WTC11 (cell line): ENCODE data around the gene GNGT2. TPM values are rescaled to one million over a fixed set of nuclear protein-coding genes. Genes with fewer than 3 reads are reported as not detected.

Experiments
- ATAC-seq: fragments of 200-7000 bp; cut with Tn5 transposase; 2 replicates; pipeline ENCODE4 v1.10.0; 2021; ENCODE audit warnings: mild to moderate bottlenecking, moderate library complexity
- CTCF ChIA-PET: fragments of 300-600 bp; sonication (Branson Sonifier 250); formaldehyde crosslinking; loops from one replicate; lab custom pipeline; 2021; ENCODE audit warnings: antibody characterized with exemption; lab: Charles Lee
- POLR2A ChIA-PET: fragments of 350-600 bp; sonication (Branson Sonifier 250); formaldehyde crosslinking; loops from one replicate; lab custom pipeline; 2021; ENCODE audit warnings: antibody characterized with exemption; lab: Charles Lee
- DNase-seq: peaks from one replicate; pipeline ENCODE4 v3.0.0; 2021; ENCODE audit warnings: low spot score
- H3K27ac Mint-ChIP-seq: 2 replicates; pipeline ENCODE4 v1.8.0; 2021; ENCODE audit warnings: mixed read lengths
- H3K27me3 Mint-ChIP-seq: 2 replicates; pipeline ENCODE4 v1.8.0; 2021; ENCODE audit warnings: low read depth, mild to moderate bottlenecking, moderate library complexity, mixed read lengths
- H3K36me3 Mint-ChIP-seq: 2 replicates; pipeline ENCODE4 v1.8.0; 2021; ENCODE audit warnings: mixed read lengths
- H3K4me1 Mint-ChIP-seq: 2 replicates; pipeline ENCODE4 v1.8.0; 2022; ENCODE audit warnings: mixed read lengths
- H3K4me3 Mint-ChIP-seq: 2 replicates; pipeline ENCODE4 v1.8.0; 2021; ENCODE audit warnings: mild to moderate bottlenecking, moderate library complexity, mixed read lengths
- H3K9me3 Mint-ChIP-seq: 2 replicates; pipeline ENCODE4 v1.8.0; 2021; ENCODE audit warnings: mixed read lengths
- CBFB ChIP-seq: sonication (generic); formaldehyde crosslinking; IDR thresholded peaks from 2 replicates; pipeline ENCODE4 v1.8.1; 2022; ENCODE audit warnings: mild to moderate bottlenecking, low read depth, missing genetic modification reagents
- EMX1 ChIP-seq: fragments of 250-450 bp; sonication (Bioruptor Pico); IDR thresholded peaks from 2 replicates; pipeline ENCODE4 v1.8.0; 2021; ENCODE audit warnings: mild to moderate bottlenecking
- ESRRA ChIP-seq: sonication (generic); formaldehyde crosslinking; IDR thresholded peaks from 2 replicates; pipeline ENCODE4 v1.8.1; 2022; ENCODE audit warnings: mild to moderate bottlenecking, missing genetic modification reagents, borderline replicate concordance
- GABPB1 ChIP-seq: sonication (generic); formaldehyde crosslinking; IDR thresholded peaks from 2 replicates; pipeline ENCODE4 v1.8.1; 2023; ENCODE audit warnings: mild to moderate bottlenecking, missing genetic modification reagents
- JAZF1 ChIP-seq: fragments of 250-450 bp; sonication (Bioruptor Pico); IDR thresholded peaks from 2 replicates; pipeline ENCODE4 v1.9.0; 2021; ENCODE audit warnings: moderate library complexity, mild to moderate bottlenecking, inconsistent platforms
- JUN ChIP-seq: sonication (generic); formaldehyde crosslinking; IDR thresholded peaks from 2 replicates; pipeline ENCODE4 v1.8.0; 2023; ENCODE audit warnings: mild to moderate bottlenecking, missing genetic modification reagents
- KAT7 ChIP-seq: sonication (generic); formaldehyde crosslinking; IDR thresholded peaks from 2 replicates; pipeline ENCODE4 v1.8.1; 2023; ENCODE audit warnings: missing genetic modification reagents, mild to moderate bottlenecking, borderline replicate concordance
- MYBL2 ChIP-seq: sonication (generic); formaldehyde crosslinking; IDR thresholded peaks from 2 replicates; pipeline ENCODE4 v1.8.1; 2023; ENCODE audit warnings: mild to moderate bottlenecking, moderate library complexity, missing genetic modification reagents
- NFYB ChIP-seq: sonication (generic); formaldehyde crosslinking; conservative IDR thresholded peaks from 2 replicates; pipeline ENCODE4 v1.8.0; 2022; ENCODE audit warnings: low read depth, missing genetic modification reagents
- PRRX2 ChIP-seq: fragments of 250-450 bp; sonication (Bioruptor Pico); IDR thresholded peaks from 2 replicates; pipeline ENCODE4 v1.8.0; 2021; ENCODE audit warnings: mild to moderate bottlenecking
- SMAD4 ChIP-seq: sonication (generic); formaldehyde crosslinking; IDR thresholded peaks from 2 replicates; pipeline ENCODE4 v1.8.0; 2022; ENCODE audit warnings: mild to moderate bottlenecking, missing genetic modification reagents
- SOX15 ChIP-seq: fragments of 250-450 bp; sonication (Bioruptor Pico); IDR thresholded peaks from 2 replicates; pipeline ENCODE4 v1.9.0; 2021; ENCODE audit warnings: mild to moderate bottlenecking
- TCF7 ChIP-seq: sonication (generic); formaldehyde crosslinking; IDR thresholded peaks from 2 replicates; pipeline ENCODE4 v1.8.0; 2022; ENCODE audit warnings: mild to moderate bottlenecking, low read depth, missing genetic modification reagents, moderate library complexity
- ZNF138 ChIP-seq: sonication (generic); formaldehyde crosslinking; conservative IDR thresholded peaks from 2 replicates; pipeline ENCODE4 v1.8.1; 2022; ENCODE audit warnings: mild to moderate bottlenecking, moderate library complexity, missing genetic modification reagents
- ZNF317 ChIP-seq: sonication (generic); formaldehyde crosslinking; IDR thresholded peaks from 2 replicates; pipeline ENCODE4 v1.8.1; 2023; ENCODE audit warnings: low read depth, mild to moderate bottlenecking, moderate library complexity, missing genetic modification reagents, borderline replicate concordance
- ZNF416 ChIP-seq: fragments of 250-450 bp; sonication (Bioruptor Pico); IDR thresholded peaks from 2 replicates; pipeline ENCODE4 v1.9.0; 2021; ENCODE audit warnings: mild to moderate bottlenecking, inconsistent platforms
- total RNA-seq: library from RNA; stranded (reverse); gene quantifications from 3 replicates; pipeline ENCODE4 v1.2.3, GENCODE V29; 2021
- TF ChIP-seq, protein P1 (sequence below): fragments of 250-450 bp; sonication (Bioruptor Pico); conservative IDR thresholded peaks from 2 replicates; pipeline ENCODE4 v1.9.0; 2021; ENCODE audit warnings: mild to moderate bottlenecking
- TF ChIP-seq, protein P2 (sequence below): fragments of 250-450 bp; sonication (Bioruptor Pico); IDR thresholded peaks from 2 replicates; pipeline ENCODE4 v2.1.2; 2022; ENCODE audit warnings: mild to moderate bottlenecking, moderate library complexity
- TF ChIP-seq, protein P3 (sequence below): sonication (generic); formaldehyde crosslinking; IDR thresholded peaks from 2 replicates; pipeline ENCODE4 v1.8.0; 2022; ENCODE audit warnings: mild to moderate bottlenecking, missing genetic modification reagents
- TF ChIP-seq, protein P4 (sequence below): sonication (generic); formaldehyde crosslinking; IDR thresholded peaks from 2 replicates; pipeline ENCODE4 v1.8.0; 2022; ENCODE audit warnings: mild to moderate bottlenecking, missing genetic modification reagents
- TF ChIP-seq, protein P5 (sequence below): sonication (generic); formaldehyde crosslinking; IDR thresholded peaks from 2 replicates; pipeline ENCODE4 v1.8.1; 2023; ENCODE audit warnings: mild to moderate bottlenecking, missing genetic modification reagents
- TF ChIP-seq, protein P6 (sequence below): sonication (generic); formaldehyde crosslinking; IDR thresholded peaks from 2 replicates; pipeline ENCODE4 v1.8.0; 2022; ENCODE audit warnings: mild to moderate bottlenecking, missing genetic modification reagents
- TF ChIP-seq, protein P7 (sequence below): sonication (generic); formaldehyde crosslinking; IDR thresholded peaks from 2 replicates; pipeline ENCODE4 v1.8.0; 2023; ENCODE audit warnings: mild to moderate bottlenecking, missing genetic modification reagents
- TF ChIP-seq, protein P8 (sequence below): sonication (generic); formaldehyde crosslinking; IDR thresholded peaks from 2 replicates; pipeline ENCODE4 v1.8.1; 2022; ENCODE audit warnings: mild to moderate bottlenecking, moderate library complexity, missing genetic modification reagents

Gene GNGT2
- total RNA-seq, 1 experiment from 2014 or later, result 0.70 TPM

DNA sequence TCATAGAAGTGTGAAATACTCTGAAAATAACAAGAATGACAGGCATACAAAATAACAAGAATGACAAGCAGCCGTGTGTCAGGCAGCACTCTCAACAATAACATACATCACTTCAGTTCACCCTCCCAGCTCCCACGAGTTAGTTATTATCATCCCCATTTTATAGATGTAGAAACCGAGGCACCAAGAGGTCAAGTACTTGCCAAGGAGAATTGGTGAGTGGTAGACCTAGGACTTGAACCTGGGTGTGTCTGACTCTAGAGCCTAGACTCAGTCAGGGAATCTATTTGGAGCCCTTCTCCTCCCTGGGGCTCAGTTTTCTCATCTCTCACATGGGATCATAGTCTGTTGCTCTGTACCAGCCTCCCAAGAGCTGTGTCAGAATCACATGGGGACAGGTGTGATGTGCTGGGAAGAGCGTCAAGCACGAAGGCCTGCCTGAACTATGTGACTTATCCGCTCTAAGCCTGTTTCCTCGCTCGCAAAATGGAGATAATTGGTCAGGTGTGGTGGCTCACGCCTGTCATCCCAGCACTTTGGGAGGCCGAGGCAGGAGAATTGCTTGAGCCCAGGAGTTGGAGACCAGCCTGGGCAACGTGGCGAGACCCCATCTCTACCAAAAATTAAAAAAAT is 39.6 kb upstream of the GNGT2 start:
- no peak overlapping the region for H3K4me3 Mint-ChIP-seq
- ATAC-seq (no peak), DNase-seq (no peak)
- no peaks in the 10 kb centered on the region for H3K36me3 Mint-ChIP-seq
- ChIA-PET CTCF (interaction anchor here (0.8 to 2.5 kb wide), 4 partner anchors 18 to 121 kb away, joined by 3 to 7 read pairs (median 4); no protein-coding TSS in a partner anchor), POLR2A (no interaction called here)
- H3K27me3 Mint-ChIP-seq, result no peaks in the 10 kb centered on the region
- TF ChIP-seq JUN (CRISPR knock-in tag), result no peak
- TF ChIP-seq, protein P1, sequence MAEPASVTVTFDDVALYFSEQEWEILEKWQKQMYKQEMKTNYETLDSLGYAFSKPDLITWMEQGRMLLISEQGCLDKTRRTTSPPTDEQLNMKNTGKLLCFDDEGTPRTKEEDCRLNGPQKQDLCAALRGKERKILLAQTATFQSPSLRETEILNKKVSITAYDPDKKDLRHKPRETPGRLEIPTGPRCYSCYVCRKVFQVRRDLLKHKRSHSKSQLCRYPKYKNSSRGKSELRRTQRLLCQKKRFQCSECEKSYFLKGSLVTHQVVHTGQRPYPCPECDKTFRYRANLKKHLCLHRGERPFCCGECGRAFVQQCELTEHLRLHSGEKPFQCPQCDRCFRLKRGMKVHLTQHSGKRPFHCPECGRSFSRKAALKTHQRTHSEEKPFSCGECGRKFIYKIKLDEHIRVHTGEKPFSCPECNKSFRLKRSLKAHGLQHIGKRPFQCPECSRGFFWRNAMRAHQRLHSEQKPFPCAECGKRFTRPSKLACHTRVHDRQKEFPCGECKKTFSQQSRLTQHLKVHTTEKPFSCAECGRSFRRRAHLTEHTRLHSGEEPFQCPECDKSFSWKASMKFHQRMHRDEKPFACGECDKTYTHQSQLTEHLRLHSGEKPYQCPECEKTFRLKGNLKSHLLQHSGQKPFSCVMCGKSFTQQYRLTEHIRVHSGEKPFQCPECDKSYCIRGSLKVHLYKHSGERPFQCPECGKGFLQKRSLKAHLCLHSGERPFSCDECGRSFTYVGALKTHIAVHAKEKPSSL, result no peak
- TF ChIP-seq ESRRA, result no peak
- TF ChIP-seq, protein P2, sequence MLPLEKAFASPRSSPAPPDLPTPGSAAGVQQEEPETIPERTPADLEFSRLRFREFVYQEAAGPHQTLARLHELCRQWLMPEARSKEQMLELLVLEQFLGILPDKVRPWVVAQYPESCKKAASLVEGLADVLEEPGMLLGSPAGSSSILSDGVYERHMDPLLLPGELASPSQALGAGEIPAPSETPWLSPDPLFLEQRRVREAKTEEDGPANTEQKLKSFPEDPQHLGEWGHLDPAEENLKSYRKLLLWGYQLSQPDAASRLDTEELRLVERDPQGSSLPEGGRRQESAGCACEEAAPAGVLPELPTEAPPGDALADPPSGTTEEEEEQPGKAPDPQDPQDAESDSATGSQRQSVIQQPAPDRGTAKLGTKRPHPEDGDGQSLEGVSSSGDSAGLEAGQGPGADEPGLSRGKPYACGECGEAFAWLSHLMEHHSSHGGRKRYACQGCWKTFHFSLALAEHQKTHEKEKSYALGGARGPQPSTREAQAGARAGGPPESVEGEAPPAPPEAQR (CRISPR knock-in tag), result no peak
- no peak for TF ChIP-seq ZNF138
- TF ChIP-seq, protein P3, sequence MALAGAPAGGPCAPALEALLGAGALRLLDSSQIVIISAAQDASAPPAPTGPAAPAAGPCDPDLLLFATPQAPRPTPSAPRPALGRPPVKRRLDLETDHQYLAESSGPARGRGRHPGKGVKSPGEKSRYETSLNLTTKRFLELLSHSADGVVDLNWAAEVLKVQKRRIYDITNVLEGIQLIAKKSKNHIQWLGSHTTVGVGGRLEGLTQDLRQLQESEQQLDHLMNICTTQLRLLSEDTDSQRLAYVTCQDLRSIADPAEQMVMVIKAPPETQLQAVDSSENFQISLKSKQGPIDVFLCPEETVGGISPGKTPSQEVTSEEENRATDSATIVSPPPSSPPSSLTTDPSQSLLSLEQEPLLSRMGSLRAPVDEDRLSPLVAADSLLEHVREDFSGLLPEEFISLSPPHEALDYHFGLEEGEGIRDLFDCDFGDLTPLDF (CRISPR knock-in tag), result no peak
- no peak for TF ChIP-seq JAZF1
- TF ChIP-seq ZNF416, result no peak
- no peak for TF ChIP-seq PRRX2 (CRISPR knock-in tag)
- no peak for TF ChIP-seq MYBL2 (CRISPR knock-in tag)
- no peak for TF ChIP-seq SMAD4
- TF ChIP-seq EMX1, result no peak
- TF ChIP-seq, protein P4, sequence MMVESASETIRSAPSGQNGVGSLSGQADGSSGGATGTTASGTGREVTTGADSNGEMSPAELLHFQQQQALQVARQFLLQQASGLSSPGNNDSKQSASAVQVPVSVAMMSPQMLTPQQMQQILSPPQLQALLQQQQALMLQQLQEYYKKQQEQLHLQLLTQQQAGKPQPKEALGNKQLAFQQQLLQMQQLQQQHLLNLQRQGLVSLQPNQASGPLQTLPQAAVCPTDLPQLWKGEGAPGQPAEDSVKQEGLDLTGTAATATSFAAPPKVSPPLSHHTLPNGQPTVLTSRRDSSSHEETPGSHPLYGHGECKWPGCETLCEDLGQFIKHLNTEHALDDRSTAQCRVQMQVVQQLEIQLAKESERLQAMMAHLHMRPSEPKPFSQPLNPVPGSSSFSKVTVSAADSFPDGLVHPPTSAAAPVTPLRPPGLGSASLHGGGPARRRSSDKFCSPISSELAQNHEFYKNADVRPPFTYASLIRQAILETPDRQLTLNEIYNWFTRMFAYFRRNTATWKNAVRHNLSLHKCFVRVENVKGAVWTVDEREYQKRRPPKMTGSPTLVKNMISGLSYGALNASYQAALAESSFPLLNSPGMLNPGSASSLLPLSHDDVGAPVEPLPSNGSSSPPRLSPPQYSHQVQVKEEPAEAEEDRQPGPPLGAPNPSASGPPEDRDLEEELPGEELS (CRISPR knock-in tag), result no peak
- TF ChIP-seq, protein P5, sequence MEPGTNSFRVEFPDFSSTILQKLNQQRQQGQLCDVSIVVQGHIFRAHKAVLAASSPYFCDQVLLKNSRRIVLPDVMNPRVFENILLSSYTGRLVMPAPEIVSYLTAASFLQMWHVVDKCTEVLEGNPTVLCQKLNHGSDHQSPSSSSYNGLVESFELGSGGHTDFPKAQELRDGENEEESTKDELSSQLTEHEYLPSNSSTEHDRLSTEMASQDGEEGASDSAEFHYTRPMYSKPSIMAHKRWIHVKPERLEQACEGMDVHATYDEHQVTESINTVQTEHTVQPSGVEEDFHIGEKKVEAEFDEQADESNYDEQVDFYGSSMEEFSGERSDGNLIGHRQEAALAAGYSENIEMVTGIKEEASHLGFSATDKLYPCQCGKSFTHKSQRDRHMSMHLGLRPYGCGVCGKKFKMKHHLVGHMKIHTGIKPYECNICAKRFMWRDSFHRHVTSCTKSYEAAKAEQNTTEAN (CRISPR knock-in tag), result no peak
- TF ChIP-seq ZNF317 (CRISPR knock-in tag), result no peak
- TF ChIP-seq, protein P6, sequence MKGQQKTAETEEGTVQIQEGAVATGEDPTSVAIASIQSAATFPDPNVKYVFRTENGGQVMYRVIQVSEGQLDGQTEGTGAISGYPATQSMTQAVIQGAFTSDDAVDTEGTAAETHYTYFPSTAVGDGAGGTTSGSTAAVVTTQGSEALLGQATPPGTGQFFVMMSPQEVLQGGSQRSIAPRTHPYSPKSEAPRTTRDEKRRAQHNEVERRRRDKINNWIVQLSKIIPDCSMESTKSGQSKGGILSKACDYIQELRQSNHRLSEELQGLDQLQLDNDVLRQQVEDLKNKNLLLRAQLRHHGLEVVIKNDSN (CRISPR knock-in tag), result no peak
- TF ChIP-seq CBFB, result no peak
- no peaks in the 10 kb centered on the region for H3K9me3 Mint-ChIP-seq
- H3K4me1 Mint-ChIP-seq, result no peaks in the 10 kb centered on the region
- H3K27ac Mint-ChIP-seq, result no peak overlapping the region

DNA sequence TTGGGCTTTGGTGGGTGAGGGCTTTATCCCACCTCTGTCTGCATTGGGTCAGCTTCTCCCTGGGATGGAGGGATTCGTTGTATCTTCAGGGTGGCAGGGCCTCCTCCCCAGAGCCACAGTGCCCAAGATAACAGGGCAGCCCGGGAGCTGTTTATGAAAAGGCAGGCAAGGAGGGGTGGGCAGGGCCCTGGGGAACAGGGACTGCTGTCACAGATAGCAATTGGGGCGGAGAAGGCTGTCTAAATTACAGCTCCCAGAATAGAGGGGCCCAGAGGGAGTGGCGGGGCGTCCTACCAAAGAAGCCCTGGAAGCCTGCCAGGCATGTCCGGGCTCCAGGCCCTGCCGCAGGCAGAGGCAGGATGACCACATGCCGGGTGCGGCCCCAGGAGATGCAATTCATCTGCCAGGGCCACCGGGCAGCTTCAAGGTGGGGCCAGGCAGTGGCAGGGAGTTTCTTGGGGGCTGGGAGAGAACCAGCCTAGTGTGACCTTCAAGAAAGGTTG is 39.0 kb upstream of the GNGT2 start:
- H3K36me3 Mint-ChIP-seq, result no peaks in the 10 kb centered on the region
- H3K27ac Mint-ChIP-seq, result no peak overlapping the region
- CTCF ChIA-PET, result interaction anchor here (0.8 to 2.5 kb wide), 5 partner anchors 18 to 122 kb away, joined by 3 to 7 read pairs (median 3); no protein-coding TSS in a partner anchor
- H3K4me1 Mint-ChIP-seq, result no peaks in the 10 kb centered on the region
- no peak overlapping the region for H3K4me3 Mint-ChIP-seq
- no peak for ATAC-seq
- POLR2A ChIA-PET, result no interaction called here
- H3K27me3 Mint-ChIP-seq, result no peaks in the 10 kb centered on the region
- H3K9me3 Mint-ChIP-seq, result no peaks in the 10 kb centered on the region
- DNase-seq, result no peak
- TF ChIP-seq, protein P7, sequence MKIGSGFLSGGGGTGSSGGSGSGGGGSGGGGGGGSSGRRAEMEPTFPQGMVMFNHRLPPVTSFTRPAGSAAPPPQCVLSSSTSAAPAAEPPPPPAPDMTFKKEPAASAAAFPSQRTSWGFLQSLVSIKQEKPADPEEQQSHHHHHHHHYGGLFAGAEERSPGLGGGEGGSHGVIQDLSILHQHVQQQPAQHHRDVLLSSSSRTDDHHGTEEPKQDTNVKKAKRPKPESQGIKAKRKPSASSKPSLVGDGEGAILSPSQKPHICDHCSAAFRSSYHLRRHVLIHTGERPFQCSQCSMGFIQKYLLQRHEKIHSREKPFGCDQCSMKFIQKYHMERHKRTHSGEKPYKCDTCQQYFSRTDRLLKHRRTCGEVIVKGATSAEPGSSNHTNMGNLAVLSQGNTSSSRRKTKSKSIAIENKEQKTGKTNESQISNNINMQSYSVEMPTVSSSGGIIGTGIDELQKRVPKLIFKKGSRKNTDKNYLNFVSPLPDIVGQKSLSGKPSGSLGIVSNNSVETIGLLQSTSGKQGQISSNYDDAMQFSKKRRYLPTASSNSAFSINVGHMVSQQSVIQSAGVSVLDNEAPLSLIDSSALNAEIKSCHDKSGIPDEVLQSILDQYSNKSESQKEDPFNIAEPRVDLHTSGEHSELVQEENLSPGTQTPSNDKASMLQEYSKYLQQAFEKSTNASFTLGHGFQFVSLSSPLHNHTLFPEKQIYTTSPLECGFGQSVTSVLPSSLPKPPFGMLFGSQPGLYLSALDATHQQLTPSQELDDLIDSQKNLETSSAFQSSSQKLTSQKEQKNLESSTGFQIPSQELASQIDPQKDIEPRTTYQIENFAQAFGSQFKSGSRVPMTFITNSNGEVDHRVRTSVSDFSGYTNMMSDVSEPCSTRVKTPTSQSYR (CRISPR knock-in tag), result no peak
- TF ChIP-seq GABPB1 (CRISPR knock-in tag), result no peak
- no peak for TF ChIP-seq SOX15 (CRISPR knock-in tag)
- no peak for TF ChIP-seq TCF7 (CRISPR knock-in tag)
- TF ChIP-seq CBFB, result no peak
- TF ChIP-seq, protein P8, sequence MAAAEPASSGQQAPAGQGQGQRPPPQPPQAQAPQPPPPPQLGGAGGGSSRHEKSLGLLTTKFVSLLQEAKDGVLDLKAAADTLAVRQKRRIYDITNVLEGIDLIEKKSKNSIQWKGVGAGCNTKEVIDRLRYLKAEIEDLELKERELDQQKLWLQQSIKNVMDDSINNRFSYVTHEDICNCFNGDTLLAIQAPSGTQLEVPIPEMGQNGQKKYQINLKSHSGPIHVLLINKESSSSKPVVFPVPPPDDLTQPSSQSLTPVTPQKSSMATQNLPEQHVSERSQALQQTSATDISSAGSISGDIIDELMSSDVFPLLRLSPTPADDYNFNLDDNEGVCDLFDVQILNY, result no peak
- no peak for TF ChIP-seq NFYB
- TF ChIP-seq KAT7 (CRISPR knock-in tag), result no peak
